ENCODE data around the gene SHISA5.

SHISA5 gene

DNA sequence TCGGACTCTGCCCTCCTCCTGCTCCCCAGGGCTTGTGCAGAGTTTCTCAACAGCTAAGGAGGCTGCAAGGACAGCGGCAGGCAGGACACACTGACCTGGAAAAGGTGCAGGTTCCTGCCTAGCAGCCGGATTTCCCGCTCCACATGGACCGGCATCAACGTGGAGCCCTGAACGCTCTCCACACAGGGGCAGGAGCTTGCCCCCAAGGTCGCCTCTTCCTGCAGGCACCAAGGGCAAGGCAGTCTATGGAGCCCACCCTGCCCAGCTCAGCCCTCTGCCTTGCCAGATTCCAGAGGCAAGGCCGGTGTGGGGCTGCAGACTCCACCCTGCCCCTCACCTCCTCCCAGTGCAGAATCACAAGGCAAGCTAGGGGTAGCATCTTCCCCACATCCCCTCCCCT is 84.8 kb downstream of the SHISA5 start:
- H3K4me3 ChIP-seq (ENCODE audit: low read depth, low read length): no peak overlapping the region
- TF ChIP-seq, protein P1, sequence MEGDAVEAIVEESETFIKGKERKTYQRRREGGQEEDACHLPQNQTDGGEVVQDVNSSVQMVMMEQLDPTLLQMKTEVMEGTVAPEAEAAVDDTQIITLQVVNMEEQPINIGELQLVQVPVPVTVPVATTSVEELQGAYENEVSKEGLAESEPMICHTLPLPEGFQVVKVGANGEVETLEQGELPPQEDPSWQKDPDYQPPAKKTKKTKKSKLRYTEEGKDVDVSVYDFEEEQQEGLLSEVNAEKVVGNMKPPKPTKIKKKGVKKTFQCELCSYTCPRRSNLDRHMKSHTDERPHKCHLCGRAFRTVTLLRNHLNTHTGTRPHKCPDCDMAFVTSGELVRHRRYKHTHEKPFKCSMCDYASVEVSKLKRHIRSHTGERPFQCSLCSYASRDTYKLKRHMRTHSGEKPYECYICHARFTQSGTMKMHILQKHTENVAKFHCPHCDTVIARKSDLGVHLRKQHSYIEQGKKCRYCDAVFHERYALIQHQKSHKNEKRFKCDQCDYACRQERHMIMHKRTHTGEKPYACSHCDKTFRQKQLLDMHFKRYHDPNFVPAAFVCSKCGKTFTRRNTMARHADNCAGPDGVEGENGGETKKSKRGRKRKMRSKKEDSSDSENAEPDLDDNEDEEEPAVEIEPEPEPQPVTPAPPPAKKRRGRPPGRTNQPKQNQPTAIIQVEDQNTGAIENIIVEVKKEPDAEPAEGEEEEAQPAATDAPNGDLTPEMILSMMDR (IDR thresholded peaks at IDR 0.05; ENCODE audit: insufficient read depth, low read depth, low read length, missing control alignments): no peak
- no peak for DNase-seq (ENCODE audit: low read depth)

DNA sequence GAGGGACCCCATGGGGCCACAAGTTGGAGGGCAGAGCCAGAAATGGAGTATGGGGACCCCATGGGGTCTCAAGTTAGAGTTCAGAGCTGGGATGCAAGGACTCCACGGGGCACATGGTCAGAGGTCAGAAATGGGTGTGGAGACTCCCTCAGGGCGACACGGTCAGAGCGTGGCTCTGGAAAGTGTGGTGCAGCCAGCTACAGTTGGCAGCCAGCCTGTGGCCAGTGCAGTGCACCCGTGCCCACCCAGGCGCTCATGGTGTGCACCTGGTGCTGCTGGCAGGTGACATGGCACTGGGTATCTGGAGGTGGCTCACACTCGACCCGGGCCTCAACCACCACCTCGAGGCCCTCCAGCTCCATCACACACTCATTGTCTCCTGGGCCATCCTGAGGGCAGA is 85.3 kb downstream of the SHISA5 start:
- no peak overlapping the region for H3K4me3 ChIP-seq (ENCODE audit: low read depth, low read length)
- no peak for DNase-seq (ENCODE audit: low read depth)
- TF ChIP-seq, protein P1 (IDR thresholded peaks at IDR 0.05; ENCODE audit: insufficient read depth, low read depth, low read length, missing control alignments): no peak

DNA sequence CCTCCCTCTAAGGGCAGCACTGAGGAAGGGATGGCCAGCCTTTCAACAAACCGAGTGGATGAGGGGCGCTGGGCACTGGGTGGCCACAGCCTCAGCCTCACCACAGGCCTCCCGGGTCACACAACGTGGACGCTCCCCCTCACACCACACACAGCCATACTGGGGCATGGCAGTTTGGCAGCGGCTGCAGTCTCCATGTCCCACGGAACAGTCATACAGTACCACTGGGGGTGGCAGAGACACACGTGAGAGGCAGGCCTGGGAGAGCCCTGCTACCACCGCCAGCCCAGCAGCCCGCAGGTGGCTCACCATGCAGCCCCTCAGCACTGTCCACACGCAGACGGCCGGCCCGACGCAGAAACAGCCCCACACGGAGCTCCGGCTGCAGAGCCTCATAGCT is 85.8 kb downstream of the SHISA5 start:
- TF ChIP-seq, protein P1 (IDR thresholded peaks at IDR 0.05; ENCODE audit: insufficient read depth, low read depth, low read length, missing control alignments): no peak
- no peak for DNase-seq (ENCODE audit: low read depth)

More for the DNA sequence above, 85.8 kb downstream of the SHISA5 start:
- H3K4me3 ChIP-seq (ENCODE audit: low read depth, low read length): no peak overlapping the region

Data from GM12865 (cell line).